B cell (primary cell): ENCODE data around the gene FAM111B.

Experiments used
- CTCF ChIP-seq: fragments of 200-600 bp; IDR thresholded peaks from one replicate; pipeline ENCODE4 v1.8.0; 2022; ENCODE audit warnings: antibody characterized with exemption, mild to moderate bottlenecking
- EZH2 ChIP-seq: IDR thresholded peaks from 2 replicates; pipeline ENCODE4 v1.6.1; 2012; ENCODE audit warnings: borderline replicate concordance, low read depth, mild to moderate bottlenecking, moderate library complexity, low read length; ENCODE audit not compliant: insufficient read depth, poor library complexity, severe bottlenecking

GRCh38 chr11:59088162-59088561, 18.9 kb upstream of the FAM111B start:
- TF ChIP-seq EZH2 (no peak), CTCF (no peak)
